ENCODE data around the gene ITGA7.

Gene ITGA7, protein sequence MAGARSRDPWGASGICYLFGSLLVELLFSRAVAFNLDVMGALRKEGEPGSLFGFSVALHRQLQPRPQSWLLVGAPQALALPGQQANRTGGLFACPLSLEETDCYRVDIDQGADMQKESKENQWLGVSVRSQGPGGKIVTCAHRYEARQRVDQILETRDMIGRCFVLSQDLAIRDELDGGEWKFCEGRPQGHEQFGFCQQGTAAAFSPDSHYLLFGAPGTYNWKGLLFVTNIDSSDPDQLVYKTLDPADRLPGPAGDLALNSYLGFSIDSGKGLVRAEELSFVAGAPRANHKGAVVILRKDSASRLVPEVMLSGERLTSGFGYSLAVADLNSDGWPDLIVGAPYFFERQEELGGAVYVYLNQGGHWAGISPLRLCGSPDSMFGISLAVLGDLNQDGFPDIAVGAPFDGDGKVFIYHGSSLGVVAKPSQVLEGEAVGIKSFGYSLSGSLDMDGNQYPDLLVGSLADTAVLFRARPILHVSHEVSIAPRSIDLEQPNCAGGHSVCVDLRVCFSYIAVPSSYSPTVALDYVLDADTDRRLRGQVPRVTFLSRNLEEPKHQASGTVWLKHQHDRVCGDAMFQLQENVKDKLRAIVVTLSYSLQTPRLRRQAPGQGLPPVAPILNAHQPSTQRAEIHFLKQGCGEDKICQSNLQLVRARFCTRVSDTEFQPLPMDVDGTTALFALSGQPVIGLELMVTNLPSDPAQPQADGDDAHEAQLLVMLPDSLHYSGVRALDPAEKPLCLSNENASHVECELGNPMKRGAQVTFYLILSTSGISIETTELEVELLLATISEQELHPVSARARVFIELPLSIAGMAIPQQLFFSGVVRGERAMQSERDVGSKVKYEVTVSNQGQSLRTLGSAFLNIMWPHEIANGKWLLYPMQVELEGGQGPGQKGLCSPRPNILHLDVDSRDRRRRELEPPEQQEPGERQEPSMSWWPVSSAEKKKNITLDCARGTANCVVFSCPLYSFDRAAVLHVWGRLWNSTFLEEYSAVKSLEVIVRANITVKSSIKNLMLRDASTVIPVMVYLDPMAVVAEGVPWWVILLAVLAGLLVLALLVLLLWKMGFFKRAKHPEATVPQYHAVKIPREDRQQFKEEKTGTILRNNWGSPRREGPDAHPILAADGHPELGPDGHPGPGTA

DNA sequence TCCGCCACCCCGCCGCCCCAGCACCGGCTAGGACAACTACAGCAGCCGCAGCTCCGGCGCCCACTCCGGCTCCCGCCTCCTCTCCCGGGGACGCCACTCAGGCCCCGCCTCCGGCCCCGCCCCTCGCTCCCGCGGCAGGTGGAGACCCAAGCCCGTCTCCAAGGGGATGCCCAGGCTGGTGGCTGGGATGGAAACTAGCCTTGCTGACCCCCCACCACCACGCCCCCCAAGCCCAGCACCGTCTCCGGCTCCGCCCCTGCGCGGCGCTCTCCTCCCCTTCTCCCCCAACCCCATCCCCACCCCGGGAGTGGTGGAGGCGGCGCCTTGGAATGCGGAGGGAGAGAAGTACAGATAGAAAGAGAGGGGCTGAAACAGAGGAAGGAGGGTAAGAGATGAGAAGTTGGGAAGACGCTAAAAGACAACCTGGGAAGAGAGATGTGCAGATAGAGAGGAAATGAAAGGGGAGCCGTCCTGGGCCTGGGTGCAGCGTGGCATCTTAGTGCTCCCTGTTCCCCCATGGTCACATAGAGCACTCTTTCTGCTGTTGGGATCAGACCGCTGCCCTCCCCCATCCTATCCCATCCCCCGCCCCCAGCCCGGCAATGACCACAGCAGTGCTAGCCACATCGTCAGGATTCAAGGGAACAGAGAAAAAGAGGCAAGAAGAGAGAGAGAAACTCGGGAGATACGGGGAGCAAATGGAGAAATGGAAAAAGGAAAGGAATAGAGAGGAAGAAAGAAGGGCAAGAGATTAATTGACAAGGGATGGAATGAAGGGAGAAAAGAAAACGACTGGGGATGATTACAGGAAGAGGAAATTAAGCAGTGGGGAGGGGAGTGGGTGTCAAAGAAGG is at the start of gene ITGA7:
Gene ITGA7, minus strand, starts transcription at position 64 of the 854 bp plus-strand sequence. CDS start 222 bp downstream, outside the sequence.
- DNase-seq: peak; percentile 62

DNA sequence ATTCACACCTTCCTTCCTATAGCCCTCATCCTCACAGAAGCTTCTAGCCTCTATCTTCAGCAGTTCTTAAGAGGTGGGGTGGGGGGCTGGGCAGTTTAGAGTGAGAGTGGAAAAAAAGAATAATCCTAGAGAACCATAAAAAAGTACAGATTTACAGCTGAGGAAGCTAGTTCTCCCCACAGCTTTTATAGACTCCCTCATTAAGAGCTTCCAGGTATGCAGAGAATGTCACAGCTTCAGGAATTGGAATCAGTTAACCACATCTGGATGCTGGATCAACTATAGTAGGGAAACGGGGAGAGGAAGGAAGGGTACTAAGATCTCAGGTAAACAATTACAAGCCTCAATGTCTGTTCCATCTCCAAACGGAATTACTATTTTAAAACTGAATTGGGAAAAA is 47.5 kb upstream of the ITGA7 start:
- no peak for DNase-seq

DNA sequence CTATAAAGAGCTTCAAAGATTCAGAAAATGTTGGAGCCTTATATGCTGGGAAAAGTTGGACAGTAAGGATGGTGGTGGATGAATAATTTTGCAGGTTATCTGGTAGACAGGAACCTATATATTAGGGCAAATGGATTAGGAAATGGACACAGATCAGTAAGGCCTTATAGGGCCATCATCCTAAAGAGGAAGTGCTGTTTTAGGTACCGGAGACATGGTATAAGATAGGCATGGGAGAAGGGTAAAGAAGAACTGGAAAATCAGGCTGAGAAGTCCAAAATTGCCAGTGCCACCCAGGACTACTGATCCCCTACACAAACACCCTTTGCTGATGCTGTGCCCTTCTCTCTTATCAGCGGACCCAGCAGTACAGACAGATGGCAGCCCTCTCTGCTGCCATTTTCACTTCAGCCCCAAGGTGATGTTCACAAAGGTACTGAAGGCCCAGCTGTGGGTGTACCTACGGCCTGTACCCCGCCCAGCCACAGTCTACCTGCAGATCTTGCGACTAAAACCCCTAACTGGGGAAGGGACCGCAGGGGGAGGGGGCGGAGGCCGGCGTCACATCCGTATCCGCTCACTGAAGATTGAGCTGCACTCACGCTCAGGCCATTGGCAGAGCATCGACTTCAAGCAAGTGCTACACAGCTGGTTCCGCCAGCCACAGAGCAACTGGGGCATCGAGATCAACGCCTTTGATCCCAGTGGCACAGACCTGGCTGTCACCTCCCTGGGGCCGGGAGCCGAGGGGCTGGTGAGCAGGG is 40.7 kb upstream of the ITGA7 start:
- no peak for DNase-seq

DNA sequence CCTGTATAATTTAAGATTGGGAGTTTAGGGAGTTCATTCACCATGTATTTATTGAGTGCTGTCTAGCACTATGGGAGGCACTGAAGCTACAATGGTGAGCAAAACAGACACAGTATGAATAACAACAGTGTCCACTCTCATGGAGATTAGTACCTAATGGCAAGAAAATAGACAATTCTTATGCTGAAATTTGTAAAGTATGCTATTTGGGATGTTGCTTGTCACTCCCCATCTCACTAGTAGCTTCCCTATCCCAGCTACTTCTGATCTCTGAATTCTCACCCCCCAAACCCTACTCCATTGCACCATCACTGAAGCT is 39.2 kb upstream of the ITGA7 start:
- DNase-seq: no peak

DNA sequence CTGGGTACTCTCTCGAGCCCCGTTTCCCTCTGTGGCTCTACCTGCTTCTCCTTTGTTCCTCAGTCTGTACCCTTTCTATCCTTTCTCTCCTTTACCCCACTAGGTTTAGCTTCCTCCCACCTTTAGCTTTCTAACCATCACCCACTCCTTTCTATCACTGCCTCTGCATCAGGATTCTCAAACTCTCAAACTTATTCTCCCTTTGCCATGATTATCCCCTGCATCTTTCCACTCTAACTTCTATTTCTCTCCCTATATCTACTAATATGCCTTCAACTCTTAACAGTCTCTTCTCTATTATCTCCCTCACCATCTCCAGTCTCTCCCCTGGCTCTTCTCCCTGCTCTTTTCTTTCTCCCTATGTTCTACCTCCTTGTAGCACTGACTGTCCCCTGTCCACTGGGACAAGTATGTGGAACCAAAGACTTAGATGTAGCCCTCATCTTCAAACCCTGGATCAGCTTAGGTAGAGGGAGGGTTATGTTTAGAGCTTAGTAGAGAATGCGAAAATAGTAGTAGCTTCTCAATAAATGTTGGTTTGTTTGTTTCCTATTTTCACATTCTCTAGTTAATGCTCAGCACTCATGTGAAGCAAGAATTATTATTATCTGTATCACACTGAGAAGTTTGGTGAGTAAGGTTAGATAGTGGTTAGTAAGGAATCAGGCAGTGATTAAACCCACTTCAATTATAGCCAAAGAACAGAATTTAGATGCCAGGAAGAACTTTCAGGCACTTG is 38.6 kb upstream of the ITGA7 start:
- no peak for DNase-seq

DNA sequence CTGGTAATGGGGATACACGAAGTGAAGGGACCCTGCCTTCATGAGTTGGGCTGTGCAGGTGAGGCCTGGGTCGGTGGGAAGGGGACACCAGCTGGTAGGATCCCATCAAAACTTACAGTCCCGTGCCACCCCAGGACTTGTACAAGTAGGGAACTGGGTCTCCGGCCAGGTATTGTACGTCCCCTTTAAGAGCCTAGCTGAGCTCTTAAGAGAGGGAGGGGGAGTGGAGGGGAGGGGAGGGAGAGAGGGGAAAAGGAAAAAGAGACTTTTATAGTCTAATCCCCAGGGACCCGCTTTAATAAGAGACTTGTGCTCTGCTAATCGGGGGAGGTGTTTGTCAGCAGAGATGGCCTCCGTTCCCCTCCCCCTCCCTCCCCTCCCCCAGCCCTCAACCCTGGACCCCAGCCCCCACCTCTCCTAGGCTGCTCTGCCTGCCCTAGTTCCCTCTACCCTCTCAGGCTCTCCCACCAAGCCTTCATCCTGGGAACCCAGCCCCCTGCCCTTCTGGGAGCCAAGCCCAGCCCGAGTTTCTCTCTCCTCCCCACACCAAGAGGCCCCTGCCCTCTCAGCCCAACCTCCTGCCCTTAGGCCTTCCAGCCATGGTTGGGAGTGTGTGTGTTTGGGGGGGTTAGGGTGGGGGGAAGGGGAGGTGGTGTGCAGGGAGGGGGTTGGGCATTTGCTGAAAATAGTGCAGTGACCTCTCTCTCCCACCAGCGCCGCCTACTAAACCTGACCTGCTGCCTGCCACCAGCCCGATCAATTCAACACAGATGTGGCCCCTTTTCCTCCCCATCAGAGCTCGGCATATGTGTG is 37.9 kb upstream of the ITGA7 start:
- DNase-seq: no peak

DNA sequence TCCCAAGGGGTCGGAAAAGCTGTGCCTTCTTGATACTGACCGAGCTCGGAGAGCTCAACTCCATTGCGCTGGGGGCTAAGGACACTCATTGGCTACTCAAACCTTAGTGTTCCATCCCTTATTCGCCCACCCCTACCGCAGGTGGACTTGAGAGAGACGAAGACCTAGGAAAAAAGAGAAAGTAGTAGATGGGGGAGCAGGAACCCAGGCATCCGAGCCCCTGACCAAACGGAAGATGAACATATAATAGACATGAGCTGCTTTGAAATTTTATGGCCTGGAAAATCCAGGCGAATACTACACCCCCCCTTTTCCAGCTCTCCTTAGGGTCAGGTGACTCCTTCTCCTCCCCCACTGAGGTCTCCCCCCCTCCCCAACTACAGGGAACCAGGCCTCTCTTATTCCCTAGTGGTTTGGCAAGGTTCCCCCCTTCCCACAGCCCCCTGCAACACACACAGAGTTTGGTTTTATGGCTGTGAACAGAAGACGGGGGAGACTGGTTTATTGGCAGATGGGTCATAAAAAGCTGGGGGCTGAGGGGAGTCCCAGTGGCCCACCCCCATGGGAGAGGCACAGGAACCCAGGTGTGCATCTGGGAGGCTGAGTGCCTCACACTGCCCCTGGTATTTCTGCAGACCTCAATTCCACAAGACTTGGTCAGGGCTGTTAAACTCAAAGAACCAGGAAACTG is 36.8 kb upstream of the ITGA7 start:
- no peak for DNase-seq

DNA sequence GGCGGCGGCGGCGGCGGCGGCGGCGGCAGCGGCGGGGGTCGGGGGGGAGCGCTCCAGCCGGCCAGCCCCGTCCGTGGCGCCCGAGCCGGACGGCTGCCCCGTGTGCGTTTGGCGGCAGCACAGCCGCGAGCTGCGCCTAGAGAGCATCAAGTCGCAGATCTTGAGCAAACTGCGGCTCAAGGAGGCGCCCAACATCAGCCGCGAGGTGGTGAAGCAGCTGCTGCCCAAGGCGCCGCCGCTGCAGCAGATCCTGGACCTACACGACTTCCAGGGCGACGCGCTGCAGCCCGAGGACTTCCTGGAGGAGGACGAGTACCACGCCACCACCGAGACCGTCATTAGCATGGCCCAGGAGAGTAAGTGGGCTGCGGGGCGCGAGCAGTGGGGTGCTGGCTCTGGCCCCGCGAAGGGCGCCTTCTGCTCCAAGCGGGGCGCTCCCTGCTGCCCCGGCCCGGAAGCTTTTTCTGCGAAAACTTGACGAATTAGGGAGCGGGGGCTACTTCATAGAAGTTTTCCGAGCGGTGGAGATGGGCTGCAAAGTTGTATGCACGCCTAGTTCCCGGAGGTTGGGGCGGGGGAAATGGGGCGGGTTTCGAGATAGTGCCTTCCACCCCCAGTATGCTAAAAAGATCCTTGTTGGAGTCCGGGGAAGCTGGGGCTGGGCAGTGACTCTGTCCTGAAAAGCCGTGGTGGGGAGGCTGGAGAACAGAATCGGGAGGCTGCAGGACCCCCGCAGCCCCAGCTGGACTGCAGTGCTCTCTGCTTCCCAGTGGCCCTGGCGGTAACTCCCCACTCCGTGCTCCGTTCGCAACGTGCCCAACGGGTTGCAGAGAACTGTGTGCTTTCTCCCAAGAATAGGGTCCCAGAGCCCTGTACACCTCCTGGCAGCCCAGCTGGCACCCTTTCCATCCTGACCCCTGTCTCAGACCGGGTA is 36.0 kb upstream of the ITGA7 start:
- no peak for DNase-seq

DNA sequence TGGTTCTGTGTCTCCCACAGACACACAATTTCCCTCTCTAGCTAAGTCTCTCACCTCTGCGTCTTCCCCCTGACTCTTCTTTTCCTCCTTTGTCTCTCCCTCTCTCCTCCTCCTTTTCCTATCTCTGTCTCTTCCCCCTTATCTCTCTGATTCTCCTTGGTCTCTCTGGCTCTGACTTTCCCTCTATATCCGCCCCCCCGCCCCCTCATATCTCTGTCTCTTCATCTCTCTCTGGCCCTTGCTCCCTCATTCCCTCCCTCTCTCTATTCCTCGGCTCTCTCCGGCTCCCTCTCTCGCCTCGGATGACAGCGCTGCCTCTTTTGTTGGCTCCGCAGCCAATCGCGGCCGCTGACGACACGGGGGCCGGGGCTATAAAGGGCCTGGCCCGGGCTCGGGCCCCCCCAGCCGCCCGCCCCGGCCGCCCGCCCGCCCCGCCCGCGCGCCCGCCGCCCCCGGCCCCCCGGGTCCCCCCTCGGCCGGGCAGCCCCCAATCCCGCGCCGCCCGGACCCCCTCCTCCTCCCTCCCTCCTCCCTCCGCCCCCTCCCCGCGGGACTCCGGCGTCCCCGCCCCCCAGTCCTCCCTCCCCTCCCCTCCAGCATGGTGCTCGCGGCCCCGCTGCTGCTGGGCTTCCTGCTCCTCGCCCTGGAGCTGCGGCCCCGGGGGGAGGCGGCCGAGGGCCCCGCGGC is 35.2 kb upstream of the ITGA7 start, which contains the start of gene GDF11:
Gene GDF11, plus strand, starts transcription at position 404 of the 687 bp plus-strand sequence. Its CDS starts 195 bp downstream, at position 599.
- DNase-seq: peak; percentile 31

DNA sequence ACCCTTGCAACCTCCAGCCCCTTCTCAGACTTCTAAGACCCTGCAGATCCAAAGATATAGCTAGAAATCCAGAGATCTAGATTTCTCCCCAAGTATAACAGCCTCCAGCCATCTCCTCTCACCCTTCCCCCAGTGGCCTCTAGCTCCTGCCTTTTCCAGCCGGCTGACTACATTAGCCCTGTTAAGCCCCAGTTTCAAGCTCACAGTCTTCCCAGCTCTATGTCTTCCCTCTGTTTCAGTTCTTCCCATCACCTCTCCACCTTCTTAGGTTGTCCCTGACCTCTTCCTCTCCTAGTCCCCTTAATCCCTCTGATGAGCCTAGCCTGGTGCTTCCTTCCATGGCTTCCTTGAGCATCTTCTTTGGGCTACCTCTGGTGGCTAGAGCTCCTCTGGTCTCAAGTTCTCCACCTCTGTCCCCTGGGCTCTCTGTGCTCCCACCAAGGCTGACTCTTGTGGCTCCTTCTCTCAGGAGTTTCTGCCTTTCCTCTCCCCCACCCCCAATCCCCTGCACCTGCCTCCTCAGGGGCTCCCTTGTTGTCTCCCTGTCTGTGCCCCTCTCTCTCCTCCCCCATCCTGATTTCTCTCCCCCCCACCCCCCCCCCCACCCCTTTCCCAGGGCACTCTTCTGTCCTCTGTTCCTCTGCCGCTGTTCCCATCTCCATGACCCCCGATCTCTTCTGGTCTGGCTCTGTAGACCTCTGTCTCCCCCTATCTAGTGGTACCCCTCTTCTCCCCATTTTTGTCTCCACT is 34.4 kb upstream of the ITGA7 start:
- DNase-seq: no peak

DNA sequence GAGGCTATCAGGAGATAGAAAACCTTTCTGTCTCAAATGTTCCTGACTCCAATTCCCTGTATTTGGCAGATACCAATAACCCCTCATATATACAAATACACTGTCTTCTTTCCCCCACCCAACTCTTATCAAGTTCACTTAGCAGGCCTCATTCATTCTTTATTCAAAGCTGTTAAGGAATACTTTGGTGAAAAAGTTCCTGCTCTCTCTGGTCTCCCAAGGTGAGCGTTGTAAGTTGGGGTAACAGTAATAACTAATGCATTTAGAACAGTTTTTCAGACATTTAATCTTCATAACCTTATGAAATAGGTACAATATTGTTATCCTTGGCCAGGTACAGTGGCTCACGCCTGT is 31.3 kb upstream of the ITGA7 start:
- no peak for DNase-seq

DNA sequence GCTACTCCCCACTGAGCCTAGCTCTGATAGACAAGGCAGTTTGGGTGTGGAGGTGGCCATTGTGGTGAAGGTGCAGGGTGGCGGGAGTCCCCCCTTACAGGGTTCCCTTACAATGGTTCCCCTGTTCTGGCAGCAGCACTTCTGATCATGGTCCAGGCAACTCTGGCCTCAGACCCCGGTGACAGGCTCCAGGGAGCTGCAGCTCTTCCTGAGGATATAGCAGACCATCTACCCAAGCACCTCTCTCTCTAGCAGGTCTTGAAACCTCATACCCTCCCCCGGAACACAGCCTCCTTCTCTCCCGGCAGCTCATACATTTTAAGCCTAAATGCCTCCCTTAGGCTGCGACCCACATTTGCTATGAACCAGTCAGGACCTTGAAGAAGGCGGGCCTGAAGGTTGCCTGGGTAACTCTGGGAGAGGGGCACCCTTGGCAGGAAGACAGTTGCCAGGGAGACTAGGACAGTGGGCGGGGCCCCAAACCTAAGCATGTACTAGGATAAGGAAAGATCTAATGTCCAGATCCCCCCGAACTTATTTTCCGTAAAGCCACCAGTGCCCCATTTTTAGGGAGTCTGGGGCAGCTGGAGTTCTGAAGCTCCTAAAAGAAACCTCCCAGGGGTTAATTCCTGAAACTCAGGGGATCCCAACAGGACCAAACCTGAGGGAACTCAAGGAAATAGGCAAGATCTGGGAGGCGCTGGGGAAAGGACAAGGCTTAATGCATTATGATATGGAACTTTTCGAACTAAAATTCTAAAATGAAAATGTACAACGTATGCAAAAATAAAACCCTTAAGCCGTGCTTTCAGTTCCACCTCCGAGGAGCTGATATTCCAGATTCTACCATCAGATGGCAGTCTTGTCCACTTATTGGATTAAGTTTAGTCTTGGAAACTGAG is 30.7 kb upstream of the ITGA7 start:
- DNase-seq: peak; percentile 64

DNA sequence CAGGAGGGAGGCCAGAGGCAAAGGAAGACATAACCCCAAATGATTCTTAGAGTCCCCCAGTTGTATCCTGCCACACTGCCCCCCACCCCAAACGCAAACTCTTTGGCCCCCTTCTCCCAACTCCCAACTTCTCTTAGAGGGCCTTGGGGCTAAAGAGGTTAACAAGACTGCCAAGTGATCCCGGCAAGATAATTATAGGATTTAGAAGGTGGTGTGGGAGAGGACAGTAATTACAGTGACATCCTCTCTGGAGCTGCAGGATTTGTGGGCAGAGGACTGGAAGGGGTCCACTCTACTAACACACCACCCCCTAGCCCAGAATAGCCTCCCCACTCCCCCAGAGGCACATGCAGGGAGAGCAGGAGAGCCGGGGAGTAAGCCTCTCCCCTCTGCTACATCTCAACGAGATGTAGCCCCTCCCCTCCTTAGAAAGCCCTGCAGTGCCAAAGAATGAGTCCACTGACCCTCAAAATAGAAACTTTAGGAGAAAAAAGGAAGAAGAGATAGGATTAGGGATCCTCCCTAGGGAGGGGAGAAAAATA is 29.9 kb upstream of the ITGA7 start:
- DNase-seq: no peak

DNA sequence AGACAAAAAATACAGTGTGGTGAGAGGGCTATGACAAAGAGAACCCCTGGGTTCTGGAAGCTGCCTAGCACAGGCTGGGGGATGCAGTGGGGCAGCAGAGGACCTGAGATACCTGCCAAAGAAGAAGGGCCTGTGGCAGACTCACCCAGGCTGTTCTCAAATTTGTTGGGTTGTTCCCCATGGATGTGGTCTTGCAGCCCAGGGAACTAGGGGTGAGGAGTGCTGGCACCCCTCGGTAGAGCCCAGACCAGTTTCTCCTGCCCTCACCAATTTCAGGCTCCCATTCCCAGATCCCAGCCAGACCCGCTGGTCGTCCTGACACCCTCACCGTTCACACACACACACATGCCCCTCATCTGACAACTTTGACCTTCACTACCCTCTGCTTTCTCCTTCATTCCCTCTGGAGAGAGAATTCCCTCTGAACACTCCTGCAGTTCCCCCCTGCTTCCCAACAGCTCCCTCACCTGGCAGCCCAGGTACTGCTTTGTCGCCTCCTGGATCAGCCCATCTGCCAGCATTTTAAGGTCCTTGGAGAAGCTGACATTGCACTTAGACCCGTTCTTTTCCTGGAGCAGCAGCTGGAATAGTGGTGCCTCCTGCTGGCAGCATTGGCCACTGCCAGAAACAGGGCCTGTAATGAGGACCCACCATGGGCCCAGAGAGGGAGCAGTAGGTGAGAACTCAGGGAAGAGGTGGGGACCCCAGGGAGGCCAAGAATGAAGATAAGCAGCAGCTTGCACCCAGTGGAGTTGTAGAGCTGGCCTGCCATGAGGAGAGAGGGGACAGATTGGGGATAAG is 29.3 kb upstream of the ITGA7 start:
- DNase-seq: no peak

DNA sequence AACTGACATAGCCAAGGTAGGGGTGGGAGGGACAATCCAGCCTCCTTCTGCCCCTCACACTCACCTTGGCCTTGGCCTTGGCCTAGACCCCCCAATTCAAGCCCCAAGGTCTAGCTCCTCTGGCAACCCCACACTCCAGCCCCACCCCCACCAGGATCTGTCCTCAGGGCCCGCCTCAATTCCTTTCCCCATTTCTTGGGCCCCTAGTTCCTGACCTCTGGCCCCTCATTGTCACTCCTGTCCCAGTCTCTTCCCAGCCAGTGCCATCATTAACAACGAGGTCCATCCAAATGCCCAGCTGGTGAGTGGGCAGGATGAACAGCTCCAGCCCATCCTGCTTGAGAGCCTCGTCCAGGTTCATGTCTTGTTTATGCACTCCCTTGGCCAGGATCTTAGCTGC is 28.4 kb upstream of the ITGA7 start:
- DNase-seq: no peak

Data from NCI-H1105 (cell line).